Epithelial cell of esophagus (primary cell): Measurements from ENCODE around the gene GPR3.

Experiments used
- DNase-seq: peaks from one replicate; pipeline ENCODE4 v3.0.0; 2010; ENCODE audit warnings: low read depth
- H3K4me3 ChIP-seq: 2 replicates; pipeline ENCODE4 v1.5.1; 2011; ENCODE audit warnings: mild to moderate bottlenecking, low read length, control low read depth
- TF ChIP-seq, protein P1 (sequence below): IDR thresholded peaks from 2 replicates; pipeline ENCODE4 v1.5.1; 2011; ENCODE audit warnings: low read depth, mild to moderate bottlenecking, low read length, control low read depth, inconsistent platforms; ENCODE audit not compliant: insufficient read depth; ENCODE audit errors: missing control alignments

Gene GPR3

DNA sequence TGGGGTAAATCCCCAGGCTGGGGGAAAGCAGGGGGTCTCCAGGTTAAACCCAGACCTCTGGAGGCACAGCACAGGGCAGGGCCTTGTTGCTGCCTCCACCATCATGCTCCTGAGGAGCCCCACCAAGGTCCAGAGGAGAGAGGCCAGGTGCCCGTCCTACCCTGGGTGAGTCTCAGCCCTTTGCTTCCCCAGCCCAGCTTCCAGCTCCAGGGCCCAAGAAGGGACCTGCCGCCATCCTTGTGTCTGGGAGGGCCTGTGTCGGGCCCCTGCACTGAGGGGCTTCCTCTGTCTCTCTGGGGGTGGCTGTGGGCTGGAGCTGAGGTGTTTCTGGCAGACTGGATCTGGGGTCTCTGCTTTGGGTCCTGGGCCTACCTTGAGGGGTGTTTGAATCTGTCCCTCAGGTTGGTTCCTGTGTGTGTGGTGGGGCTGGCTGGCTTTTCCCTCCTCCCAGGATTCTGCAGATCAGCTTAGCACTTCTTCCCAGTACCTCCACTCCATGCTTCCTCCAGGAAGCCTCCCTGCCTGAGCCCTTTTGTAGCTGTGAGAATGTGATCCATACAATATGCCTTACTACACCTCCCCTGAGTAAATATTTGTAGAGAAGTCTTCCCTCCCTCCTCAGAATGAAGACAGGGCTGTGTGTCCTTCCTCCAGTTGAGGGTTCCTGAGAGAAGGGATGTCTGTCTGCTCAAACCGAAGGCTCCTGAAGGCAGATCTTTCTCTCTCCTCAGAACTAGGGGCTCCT lies 6.2 kb downstream of the GPR3 start:
- DNase-seq: no peak
- H3K4me3 ChIP-seq: no peak overlapping the region
- TF ChIP-seq, protein P1, sequence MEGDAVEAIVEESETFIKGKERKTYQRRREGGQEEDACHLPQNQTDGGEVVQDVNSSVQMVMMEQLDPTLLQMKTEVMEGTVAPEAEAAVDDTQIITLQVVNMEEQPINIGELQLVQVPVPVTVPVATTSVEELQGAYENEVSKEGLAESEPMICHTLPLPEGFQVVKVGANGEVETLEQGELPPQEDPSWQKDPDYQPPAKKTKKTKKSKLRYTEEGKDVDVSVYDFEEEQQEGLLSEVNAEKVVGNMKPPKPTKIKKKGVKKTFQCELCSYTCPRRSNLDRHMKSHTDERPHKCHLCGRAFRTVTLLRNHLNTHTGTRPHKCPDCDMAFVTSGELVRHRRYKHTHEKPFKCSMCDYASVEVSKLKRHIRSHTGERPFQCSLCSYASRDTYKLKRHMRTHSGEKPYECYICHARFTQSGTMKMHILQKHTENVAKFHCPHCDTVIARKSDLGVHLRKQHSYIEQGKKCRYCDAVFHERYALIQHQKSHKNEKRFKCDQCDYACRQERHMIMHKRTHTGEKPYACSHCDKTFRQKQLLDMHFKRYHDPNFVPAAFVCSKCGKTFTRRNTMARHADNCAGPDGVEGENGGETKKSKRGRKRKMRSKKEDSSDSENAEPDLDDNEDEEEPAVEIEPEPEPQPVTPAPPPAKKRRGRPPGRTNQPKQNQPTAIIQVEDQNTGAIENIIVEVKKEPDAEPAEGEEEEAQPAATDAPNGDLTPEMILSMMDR: no peak

DNA sequence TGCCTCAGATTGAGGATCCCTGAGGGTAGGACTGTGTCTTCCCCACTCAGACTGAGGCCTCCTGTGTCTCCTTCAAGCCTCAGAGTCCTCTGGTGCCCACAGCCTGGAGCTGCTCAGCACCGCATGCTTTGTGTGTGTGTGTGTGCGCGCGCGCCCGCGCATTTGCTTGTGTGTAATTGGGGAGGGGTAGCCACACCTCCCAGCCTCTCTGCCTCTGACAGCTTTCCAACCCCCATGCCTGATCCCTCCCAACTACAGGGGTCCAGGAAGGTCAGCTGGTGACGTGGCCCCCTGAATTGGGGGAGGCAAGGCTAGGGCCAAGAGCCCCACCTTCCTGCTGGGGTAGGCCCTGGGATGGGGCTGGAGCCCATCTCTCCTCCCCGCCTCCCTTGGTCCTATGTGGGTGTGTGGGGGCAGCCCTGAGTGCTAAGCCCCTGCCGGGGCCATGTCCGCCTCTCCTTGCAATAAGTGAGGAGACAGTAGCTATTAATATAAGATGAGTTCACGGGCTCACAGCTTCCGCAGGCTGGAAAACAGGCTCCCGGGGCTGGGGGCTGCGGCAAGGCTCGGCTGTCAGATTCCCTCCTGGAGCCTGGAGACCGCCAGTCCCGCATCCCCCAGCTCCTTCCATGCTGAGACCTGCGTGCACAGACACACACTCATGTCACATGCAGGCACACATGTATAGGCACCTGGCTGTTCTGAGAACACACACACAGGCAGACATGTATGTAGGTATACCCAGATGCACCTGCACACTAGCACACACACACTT lies 7.0 kb downstream of the GPR3 start:
- TF ChIP-seq, protein P1: no peak
- no peak overlapping the region for H3K4me3 ChIP-seq
- DNase-seq: no peak

DNA sequence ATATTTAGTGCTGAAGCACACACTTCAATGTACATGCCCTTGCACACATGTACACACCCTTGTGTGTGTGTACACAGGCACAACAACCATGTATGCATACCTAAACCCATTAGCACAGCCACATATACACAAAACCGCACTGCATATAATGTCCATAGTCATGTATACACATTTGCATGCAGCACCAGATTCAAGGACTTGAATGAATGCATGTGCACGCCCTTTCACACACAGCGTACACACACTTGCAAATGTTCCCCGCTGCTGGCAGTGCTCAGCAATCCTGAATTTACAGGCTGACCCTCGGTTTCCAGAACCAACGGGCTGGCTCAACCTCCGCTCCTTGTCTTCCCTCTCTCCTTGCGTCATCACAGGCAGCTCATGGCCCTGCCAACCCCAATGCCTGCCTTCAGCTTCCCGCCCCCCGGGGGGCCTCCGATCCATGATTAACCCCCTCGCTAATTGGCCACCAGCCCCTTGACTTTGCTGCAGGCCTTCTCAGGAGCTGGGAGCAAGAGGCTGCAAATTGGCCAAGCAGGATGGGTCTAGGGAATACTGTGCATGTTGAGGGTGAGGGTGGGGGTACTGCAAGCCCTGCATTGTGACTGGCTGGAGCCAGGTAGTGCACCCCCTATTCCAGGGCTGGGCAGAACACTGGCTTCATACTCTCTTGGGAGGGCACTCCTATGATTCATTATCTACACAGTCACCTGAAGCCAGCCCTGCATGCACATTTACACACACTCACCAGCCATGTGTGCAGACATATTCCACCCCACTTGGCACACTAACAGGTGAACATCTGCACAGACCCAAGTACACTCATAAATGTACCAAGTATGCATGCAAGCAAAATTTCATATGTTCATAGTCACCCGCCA lies 7.9 kb downstream of the GPR3 start:
- no peak overlapping the region for H3K4me3 ChIP-seq
- TF ChIP-seq, protein P1: no peak
- no peak for DNase-seq

DNA sequence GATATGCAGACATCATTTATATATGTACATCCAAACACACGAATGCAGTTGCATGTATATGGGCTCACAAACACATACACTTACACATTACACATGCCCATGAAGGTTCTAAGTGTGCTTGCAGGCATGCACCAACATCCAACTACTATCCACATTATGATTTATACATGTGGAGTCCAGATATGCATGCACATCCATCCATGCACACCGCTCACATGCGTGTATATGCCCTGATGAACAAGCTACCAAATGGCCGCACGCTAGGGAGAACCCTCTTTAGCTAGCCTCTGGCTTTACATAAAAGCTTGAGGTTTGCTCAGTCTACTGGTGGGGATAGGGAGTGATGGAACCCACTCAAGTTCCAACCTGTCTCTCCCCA lies 8.5 kb downstream of the GPR3 start:
- DNase-seq: no peak
- TF ChIP-seq, protein P1: no peak
- H3K4me3 ChIP-seq: no peak overlapping the region

DNA sequence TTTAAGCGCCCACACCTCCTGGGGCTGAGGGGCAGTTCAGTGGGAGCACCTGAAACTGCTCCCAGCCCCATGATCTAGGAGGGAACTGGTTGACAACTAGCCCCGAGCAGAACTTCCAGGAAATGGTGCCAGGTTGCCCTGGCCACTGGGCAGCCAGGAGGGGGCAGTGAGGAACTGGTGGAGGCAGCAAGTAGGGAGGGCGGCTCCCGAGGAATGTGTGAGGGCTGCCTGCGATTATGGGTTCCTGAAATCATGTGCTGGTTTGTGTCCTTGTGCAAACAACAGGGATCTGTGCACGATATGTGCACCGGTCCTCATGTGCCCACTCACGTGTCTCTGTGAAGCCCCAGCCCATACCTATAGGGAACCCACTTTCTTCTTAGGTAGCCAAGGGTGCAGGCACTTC lies 9.9 kb downstream of the GPR3 start:
- peak; percentile 74 for DNase-seq
- no peak overlapping the region for H3K4me3 ChIP-seq
- TF ChIP-seq, protein P1: peak; percentile 67

DNA sequence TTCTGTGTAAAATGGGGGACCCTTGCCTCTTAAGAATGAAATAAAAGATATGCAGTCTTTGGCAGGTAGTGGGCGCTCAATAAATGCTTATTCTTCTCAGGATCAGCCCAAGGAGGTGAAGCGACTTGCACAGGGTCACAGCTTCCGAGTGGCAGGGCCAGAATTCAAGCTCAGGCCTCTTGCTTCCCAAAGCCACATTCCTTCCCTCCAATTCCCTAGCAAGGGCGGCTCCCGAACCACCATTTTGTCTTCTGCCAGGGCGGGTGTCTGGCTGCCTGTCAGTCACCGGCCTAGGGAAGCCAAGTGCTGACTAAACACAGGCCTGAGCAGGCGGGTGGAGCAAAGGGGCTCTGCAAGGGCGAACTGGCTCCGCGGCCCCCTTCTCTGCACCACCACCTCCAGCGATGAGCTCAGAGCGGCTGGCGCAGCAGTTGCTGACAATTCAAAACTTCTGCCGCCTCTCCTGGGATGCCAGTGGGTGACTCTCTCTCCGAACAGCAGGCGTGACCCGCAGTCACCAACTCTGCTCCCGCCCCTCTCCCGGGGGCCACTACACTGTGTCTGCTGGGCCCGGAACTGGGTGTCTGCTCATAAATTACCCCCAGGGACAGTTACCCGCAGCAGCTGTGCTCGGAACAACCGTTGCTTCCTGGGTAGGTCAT lies 10.8 kb downstream of the GPR3 start:
- TF ChIP-seq, protein P1: peak; percentile 31
- peak; percentile 73 for DNase-seq
- no peak overlapping the region for H3K4me3 ChIP-seq
